GM18517 (cell line): Measurements from ENCODE around the gene MPST.

ENCODE experiments used
- ATAC-seq: cut with Tn5 transposase; IDR thresholded peaks from one replicate; pipeline ENCODE4 v1.9.1; 2021; ENCODE audit warnings: mild to moderate bottlenecking, moderate library complexity; ENCODE audit not compliant: unreplicated experiment

MPST gene

DNA sequence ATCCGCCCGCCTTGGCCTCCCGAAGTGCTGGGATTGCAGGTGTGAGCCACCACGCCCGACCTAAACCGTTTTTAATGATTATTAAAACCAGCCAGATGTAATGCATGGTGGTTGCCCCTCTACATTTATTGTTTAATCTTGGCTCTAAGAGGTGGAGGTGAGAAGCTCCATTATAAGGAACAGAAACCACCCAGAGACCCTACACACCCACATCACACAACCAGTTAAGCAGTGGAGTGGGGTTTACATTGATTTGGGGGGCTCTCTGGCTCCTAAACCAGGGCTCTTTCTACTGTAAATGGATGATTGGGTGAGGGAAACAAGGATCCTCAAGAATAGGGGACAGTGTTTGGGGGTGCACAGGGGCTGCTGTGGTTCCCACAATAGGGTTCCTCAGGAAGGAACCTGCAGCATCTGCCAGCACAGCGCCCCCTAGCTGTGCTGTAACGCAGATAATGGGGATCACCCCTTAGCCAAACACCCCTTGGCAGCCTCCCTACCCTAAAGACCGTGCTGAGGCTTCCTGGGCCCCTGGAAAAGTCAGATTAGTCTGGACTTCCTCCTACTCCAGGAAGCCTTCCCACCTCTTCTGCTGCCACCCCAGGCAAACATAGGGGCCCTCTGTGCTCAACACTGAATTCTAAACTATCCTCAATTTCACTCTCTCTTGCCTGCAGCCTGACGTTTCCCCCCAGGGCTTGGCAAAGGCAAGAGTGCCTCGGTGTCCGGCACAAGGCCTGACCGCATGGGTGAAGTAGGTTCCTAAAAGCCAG, 2.4 kb downstream of the MPST start:
- ATAC-seq = no peak

DNA sequence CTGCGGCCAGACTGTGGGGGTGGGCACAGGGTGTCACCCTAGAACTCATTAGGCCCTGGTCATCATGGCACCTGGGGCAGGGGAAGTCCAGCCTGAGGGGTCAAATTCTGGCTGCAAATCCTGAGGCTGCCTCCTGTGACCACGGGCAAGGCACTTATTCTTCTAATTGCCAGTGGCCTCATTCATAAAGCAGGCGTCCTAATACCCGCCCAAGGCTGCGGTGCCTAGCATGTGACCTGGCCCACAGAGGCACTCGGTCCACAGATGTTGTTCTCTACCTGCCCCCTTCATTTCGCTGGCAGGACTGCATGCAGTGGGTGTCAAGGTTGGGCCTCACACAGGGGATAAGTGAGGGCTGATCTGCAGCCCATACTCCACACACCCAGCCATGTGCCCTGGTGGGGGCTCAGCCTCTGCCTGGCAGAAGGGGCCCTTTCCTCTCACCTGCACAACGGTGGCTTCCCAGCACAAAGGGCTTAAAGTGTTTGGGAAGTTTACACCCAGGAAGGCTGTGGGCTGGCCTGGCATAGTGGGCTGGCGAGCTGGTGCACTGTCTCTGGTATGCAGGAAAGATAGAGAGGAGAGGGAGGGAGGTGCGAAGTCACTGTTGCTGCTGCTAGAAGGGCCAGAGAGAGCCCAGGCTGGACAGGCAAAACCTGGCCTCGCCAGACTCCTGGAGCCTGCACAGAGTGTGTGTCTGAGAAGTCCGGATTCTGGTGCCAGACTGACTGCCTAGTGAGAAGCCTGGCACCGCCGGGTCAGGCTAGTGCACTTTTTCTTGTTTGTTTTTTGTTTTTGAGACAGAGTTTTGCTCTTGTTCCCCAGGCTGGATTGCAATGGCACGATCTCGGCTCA, 3.2 kb downstream of the MPST start:
- no peak for ATAC-seq

DNA sequence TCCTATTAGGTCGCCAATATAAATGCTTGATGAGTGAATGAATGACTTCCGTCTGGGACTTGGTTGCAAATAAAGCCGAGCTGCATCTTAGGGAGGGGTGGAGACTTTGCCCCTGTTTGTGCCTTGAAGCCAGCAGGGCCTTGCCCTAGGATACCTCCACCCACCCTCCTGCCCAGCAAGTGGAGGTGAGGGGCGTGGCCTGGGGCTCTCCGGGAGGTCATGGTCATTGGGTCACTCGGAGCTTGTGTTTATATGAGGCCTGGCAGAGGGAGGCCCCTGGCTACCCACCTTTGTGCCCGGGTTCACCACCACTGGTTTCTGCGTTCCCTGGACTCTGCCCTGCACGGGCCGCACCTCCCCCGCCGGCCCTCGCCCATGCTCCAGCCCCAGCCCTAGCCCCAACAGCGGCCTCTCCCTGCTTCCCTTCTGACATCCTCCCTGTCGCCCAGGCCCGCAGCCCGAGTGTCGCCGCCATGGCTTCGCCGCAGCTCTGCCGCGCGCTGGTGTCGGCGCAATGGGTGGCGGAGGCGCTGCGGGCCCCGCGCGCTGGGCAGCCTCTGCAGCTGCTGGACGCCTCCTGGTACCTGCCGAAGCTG, 4.3 kb downstream of the MPST start:
- ATAC-seq = no peak

DNA sequence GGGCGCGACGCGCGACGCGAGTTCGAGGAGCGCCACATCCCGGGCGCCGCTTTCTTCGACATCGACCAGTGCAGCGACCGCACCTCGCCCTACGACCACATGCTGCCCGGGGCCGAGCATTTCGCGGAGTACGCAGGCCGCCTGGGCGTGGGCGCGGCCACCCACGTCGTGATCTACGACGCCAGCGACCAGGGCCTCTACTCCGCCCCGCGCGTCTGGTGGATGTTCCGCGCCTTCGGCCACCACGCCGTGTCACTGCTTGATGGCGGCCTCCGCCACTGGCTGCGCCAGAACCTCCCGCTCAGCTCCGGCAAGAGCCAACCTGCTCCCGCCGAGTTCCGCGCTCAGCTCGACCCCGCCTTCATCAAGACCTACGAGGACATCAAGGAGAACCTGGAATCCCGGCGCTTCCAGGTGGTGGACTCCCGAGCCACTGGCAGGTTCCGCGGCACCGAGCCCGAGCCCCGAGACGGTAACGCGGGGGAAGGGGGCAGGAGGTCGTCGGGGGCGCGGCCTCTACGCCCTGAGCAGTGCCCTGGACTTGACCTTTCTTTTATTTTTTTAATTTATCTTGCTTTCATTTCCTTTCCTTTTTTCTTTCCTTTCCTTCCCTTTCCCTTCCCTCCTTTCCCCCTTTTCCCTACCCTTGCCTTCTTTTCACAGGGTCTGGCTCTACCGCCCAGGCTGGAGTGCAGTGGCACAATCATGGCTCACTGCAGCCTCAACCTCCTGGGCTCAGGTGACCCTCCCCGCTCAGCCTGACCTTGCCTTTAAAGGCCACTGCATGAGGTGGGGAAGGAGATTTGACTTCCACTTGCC, 5.0 kb downstream of the MPST start:
- ATAC-seq = no peak

DNA sequence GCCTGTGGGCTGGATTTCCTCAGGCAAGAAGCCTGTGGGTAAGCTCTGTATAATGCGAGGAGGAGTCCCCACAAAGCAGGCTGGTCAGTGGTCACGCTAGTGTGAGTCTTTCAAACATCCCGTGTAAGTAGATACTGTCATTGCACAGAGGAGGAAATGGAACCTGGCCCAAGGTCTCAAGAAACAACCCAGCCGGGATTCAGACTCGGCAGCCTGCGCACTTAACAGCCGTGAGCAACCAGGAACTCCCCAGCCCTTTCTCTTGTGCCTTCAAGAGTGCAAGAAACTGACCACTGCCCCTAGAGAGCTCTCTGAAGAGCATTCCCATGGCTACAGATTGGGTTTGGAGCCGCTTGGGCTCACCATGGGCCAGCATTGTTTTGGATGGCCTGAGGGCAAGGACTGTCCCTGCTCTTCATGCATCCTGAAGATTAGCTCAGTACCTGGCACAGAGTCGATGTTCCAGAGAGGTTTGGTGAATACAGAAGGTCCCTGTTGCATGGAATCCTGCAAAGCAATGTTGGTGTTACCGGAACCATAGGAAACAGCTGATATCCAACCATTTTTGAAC, 6.0 kb downstream of the MPST start:
- no peak for ATAC-seq

DNA sequence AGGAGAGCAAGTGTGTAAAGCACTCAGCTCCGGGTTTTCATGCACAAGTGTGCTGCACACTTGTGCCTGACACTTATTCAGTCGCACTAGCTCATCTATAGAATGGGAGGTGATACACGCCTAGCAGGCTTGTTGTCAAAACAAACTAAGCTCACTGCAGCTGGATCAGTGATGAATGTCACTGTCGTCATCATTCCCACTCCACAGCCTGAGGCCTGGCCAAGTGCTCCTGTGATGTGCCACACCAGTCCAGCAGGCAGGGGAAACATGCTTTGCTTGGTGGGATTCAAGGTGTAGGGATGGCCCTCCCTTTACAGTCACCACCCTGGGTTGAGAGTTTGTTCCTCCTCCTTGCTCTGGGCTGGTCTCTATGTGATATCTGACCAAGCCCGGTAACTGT, 6.8 kb downstream of the MPST start:
- no peak for ATAC-seq

DNA sequence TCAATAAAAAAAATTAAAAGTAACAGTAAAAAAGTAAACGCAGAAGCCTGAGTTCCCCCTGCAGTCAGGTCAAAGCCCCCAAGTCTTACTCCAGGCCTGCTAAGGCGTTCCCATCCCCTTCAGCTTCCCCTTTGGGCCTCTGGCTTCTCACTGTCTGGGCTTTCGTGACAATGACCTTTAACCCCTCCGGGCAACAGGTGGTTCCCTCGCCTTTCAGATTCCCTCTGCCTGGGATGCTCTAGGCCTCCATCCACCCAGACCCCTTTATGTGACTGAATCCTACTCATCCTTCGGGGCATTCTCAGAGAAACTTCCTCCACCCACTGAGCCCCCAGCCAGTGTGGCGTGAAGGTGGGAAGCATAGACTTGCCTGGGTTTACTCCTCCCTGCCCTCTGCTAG, 8.0 kb downstream of the MPST start:
- no peak for ATAC-seq

DNA sequence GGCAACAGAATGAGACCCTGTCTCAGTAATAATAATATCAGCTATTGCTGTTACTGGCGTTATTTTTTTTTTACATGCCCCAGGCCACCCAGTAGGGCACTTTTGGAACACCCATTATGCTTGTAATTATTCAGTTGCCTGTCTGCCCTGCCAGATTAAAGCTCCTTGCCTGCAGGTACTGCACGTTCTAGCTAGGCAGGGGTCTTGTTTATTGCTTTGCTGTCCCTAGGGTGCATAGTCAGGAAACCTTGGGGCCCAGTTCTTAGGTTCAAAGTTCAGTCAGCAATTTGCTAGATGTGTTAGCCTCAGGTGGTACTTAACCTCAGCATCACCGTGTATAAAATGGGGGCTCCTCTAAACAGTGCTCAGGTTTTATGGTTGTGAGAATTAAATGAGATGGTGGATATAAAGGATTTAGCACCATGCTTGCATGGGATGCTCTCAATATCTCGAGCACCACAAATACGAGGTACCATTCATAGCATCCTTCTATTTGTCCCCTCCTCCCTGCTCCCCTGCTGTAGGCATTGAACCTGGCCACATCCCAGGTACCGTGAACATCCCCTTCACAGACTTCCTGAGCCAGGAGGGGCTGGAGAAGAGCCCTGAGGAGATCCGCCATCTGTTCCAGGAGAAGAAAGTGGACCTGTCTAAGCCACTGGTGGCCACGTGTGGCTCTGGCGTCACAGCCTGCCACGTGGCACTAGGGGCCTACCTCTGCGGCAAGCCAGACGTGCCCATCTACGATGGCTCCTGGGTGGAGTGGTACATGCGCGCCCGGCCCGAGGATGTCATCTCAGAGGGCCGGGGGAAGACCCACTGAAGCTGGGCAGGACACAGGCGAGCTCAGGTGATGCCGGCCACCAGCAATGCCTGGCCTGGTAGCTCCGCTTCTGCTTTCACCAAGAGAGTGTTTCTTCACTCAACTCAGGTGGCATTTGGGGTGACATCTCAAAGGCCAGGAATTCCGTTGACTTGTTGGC, 9.4 kb downstream of the MPST start:
- no peak for ATAC-seq

DNA sequence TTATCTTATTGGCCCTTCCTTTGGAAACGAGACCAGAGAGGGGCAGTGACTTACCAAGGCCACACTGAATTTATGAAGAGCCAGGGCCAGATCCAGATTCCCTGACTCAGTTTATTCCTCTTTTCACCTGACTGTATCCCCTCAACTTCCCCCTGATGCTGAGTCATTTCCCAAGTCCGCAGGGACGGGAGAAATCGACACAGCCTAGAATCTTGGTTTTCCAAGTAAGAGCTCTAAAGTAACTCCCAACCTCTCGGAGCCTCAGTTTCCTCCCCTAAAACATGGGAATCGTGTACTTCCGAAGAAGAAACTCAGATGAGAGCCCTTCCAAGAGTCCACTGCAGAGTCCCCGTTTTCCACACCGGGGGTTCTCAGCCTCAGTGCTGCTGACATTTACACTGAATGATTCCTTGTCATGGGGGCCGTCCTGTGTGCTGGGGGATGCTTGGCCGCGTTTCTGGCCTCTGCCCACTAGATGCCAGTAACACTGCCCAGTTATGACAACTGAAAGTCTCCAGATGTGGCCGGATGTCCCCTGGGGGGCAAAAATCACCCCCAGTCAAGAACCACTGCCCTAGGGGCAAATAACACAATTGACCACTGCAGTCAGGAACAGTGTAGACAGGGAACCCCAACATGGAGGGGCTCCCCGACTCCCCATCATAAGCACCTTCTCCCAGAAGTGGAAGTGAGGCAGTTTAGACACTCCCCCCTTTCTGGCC, 11.2 kb downstream of the MPST start:
- ATAC-seq = no peak

DNA sequence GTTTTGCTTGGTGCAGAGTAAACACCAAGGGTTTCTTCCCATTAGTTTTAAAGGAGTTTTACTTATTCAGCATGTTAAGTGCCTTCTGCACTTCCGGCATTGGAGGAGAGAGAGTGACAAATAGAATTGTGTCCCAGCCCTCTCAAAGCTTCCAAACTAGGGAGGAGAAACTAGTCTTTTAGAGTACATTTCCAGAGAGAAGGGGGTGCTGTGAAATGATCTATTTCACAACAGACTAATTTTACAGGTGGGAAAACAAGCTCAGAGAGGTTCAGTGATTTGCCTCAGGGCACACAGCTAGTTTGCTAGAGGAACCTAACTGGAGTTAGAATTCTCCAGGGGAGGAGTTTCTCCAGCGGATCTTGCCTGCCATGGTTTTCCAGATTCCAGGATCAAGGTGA, 12.6 kb downstream of the MPST start:
- ATAC-seq = no peak

DNA sequence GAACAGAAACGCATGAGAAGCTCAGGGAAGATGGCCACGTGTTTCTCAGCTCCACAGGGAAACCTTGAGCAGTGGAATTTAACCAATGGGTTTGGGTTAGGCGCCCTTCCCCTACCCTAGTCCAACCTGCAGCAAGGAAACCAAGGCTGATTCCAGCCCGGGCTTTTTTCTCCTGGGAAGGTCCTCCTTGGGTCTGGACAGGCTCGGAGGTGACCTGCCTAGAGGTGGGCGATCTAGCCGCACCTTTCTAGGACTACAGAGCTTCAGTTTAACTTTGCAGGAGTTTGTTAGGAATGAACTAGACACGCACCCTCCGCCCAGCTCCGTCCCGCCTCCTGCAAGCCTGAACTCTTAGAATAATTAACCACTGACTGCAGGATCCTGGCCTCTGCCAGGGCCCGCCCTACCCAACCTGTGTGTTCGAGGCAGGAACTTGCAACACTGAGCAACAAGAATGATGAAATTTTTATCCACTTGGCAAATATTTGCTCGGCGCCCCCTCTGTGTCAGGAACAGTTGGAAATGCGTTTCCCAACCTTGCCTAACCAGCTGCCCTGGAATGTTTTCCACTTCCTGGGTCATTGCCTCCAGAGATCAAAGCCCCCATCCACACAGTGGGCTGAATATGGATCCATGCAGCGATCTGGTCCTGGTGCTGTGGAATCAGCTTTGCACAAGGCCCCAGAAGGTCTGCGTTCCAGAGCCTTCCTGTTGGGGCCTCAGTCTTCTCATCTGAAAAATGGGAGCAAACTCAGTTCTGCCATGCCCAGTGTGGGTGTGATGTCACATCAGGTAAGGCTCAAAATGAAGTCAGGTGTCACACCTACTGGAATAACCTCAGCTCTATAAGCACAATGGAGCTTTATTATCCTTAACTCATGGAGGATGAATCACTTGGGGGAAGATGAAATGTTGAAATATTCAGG, 13.3 kb downstream of the MPST start:
- no peak for ATAC-seq

DNA sequence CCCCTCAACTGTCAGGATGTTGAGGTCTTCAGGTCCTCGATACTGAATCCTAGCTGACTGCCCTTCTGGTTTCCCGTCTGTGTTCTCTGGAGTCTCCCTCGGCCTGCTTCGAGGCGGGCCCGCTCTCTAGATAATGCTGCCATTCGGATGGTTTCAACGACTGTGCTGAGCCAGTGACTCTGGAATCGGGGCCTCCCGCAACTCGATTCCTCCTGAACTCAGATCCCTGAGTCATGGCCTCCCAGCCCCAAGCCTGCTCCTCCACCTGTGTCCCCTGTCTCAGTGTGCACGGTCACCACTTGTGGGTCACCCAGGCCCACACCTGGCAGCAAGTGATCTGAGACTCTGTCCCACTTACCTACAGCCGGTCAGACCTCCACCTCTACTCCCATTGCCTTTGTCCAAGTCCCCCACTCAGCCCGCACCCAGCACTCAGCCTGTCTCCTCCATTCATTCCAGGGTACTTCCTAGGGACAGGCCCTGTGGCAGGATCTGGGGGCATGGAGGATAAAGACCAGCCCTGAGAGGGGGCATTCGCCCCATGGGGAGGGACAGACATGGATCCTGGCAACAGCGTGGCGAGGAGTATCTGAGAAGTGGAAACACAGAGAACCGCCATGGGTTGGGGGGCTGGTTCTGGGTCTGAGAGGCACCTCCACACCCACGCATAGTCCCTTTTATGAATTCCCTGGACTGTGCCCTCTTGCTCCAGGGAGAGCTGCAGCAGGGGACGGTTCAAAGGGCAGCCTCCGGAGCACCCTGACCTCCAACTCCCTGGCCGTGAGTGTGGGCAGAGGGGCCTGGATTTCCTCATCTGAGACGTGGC, 14.3 kb downstream of the MPST start:
- no peak for ATAC-seq

DNA sequence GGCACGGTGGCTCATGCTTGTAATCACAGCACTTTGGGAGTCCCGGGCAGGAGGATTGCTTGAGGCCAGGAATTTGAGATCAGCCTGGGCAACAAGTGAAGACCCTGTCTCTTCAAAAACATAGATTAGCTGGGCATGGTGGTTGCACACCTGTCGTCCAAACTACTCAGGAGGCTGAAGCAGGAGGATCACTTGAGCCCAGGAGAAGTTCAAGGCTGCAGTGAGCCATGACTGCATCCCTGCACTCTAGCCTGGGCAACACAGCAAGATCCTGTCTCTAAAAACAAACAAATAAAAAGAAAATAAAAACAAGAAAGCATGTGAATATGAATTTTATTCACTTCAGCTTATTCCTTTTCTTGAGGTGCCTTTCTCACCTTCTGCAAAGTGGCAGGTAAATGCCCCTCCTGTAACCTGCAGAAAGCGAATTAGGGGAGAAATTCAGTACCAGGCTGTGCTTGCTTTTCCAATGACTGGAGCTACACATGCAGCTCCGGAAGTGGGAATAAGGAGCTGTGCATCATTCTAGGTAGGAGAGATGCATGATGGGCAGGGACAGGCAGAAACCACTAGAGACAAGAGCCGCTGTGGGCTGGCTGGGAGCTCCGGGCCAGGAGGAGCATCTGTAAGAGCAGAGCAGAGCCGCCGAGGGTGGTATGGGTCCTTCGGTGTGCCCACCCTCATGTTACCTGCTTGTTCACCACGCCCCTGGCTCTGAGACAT, 17.3 kb downstream of the MPST start:
- no peak for ATAC-seq

DNA sequence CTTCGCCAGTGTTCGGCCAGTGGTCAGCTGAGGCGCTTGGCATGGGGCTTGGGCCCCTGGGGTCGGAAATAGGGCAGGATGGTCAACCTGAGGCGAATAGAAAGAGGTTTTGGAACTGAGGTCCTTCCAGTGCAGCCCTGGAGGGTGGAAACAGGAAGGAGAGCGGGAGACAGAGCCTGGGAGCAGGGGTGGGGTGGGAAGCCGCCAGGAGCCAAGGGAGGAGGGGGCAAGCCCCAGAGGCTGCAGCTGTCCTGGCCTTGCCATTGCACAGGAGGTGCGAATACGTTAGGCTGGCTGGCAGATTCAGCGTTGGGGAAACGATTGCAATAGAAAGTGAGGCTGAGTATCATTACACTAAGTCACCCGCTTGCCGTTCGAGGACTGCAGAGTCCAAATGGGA, 18.1 kb downstream of the MPST start:
- no peak for ATAC-seq

DNA sequence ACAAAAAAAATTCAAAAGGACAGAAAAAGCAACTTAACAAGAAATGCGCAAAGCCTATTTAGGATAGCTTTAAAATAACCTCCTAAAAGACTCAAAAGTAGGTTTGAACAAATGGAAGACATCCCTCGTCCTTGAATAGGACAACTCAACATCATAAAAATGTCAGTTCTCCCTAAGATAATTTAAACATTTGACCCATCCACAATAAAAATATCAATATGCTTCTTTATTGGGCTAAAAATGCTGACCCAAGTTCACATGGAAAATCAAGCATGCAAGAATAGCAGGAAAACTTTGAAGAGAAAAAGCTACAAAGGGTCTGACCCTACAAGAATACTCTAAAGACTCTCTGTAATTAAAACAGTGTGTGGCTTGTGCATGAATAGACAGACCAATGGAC, 19.9 kb downstream of the MPST start:
- no peak for ATAC-seq

DNA sequence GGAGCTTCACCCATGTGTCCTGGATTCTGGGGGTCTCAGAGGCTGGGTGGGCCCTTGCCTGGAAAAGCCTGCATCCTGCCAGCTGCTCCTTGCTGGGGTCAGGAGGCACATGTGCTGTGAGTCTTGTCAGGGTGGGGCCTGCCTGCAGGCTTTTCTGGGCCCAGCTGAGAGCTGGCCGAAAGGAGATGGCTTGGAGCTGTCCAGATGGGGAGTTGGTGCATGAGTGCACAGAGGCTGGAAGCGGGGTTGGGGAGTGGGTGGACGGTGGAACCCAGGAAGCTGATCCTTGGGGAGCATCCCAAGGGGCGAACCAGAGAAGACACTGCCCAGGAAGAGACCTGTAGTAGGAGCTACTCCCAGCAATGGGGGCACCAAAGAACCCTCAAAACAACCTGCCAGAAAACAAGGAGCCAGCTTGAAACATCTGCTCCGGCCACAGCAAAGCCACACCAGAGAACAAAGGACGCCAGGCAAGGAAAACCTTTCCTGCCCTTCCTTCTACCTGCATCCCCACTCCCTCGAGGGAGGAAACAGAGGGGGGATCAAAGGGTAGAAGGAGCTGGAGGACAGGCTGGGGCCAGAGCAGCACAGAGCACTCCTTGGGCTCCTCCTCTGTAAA, 23.8 kb downstream of the MPST start:
- ATAC-seq = no peak
